ENCODE data around the gene UBE2G2. TPM values are rescaled to one million over a fixed set of nuclear protein-coding genes. Genes with fewer than 3 reads are reported as not detected.

UBE2G2 gene
- total RNA-seq, 4 donors from 2014 or later: 38.4 to 75.1 (median 67.4) TPM

GRCh38 chr21:44732263-44732662, 69.4 kb downstream of the UBE2G2 start:
- Histone ChIP-seq H3K36me3 (no peaks in the 10 kb centered on the region), H3K4me3 (no peak overlapping the region), H3K9me3 (peaks cover 0 to 11% of the 10 kb centered on the region in 2 donors), H3K4me1 (no peaks in the 10 kb centered on the region), H3K27me3 (no peaks in the 10 kb centered on the region), H3K27ac (no peak overlapping the region)
- intact Hi-C loops (cut with DNase I; ENCODE audit: low total_unique reads): no loop called here
- no peak for DNase-seq
- no peak for TF ChIP-seq POLR2A (IDR thresholded peaks at IDR 0.05)
- TF ChIP-seq, protein P1, sequence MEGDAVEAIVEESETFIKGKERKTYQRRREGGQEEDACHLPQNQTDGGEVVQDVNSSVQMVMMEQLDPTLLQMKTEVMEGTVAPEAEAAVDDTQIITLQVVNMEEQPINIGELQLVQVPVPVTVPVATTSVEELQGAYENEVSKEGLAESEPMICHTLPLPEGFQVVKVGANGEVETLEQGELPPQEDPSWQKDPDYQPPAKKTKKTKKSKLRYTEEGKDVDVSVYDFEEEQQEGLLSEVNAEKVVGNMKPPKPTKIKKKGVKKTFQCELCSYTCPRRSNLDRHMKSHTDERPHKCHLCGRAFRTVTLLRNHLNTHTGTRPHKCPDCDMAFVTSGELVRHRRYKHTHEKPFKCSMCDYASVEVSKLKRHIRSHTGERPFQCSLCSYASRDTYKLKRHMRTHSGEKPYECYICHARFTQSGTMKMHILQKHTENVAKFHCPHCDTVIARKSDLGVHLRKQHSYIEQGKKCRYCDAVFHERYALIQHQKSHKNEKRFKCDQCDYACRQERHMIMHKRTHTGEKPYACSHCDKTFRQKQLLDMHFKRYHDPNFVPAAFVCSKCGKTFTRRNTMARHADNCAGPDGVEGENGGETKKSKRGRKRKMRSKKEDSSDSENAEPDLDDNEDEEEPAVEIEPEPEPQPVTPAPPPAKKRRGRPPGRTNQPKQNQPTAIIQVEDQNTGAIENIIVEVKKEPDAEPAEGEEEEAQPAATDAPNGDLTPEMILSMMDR (IDR thresholded peaks at IDR 0.05): no peak

DNA sequence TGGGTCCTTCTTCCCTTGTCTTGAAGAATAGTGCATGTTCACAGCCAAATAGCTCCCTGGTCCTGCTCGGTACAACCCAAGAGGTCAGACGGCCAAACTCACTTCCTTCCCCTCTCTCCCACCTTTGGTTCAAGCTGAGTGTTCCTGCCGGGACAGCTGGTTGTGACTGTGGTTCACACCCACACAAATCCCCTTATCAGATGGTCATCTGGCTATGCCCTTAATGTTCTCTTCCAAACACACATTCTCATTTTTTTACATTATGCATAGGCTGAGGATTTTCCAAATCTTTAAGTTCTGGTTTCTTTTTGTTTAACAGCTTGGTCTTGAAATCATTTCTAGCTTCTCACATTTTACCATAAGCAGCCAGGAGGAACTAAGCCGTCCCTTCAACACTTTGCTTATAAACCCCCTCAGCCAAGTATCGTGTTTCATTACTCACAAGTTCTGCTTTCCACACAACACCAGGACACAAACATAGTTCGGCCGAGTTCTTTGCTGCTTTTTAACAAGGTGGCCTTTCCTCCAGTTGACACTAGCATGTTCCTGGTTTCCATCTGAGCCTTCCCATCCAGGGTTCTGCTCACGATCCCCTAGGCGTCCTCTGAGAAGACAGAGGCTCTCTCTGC, 70.6 kb downstream of the UBE2G2 start:
- H3K27ac ChIP-seq: no peak overlapping the region
- intact Hi-C loops (cut with DNase I; ENCODE audit: low total_unique reads): no loop called here
- no peak for TF ChIP-seq POLR2A (IDR thresholded peaks at IDR 0.05)
- TF ChIP-seq, protein P1 (IDR thresholded peaks at IDR 0.05): no peak
- no peaks in the 10 kb centered on the region for H3K27me3 ChIP-seq
- peaks cover 0 to 2% of the 10 kb centered on the region in 2 donors for H3K9me3 ChIP-seq
- no peak for DNase-seq
- H3K36me3 ChIP-seq: no peaks in the 10 kb centered on the region
- no peak overlapping the region for H3K4me3 ChIP-seq
- no peaks in the 10 kb centered on the region for H3K4me1 ChIP-seq

GRCh38 chr21:44730028-44730395, 71.6 kb downstream of the UBE2G2 start:
- no peaks in the 10 kb centered on the region for H3K27me3 ChIP-seq
- intact Hi-C loops (cut with DNase I; ENCODE audit: low total_unique reads): no loop called here
- no peak overlapping the region for H3K4me3 ChIP-seq
- no peak for DNase-seq
- no peak overlapping the region for H3K27ac ChIP-seq
- no peaks in the 10 kb centered on the region for H3K9me3 ChIP-seq
- no peaks in the 10 kb centered on the region for H3K36me3 ChIP-seq
- no peaks in the 10 kb centered on the region for H3K4me1 ChIP-seq
- TF ChIP-seq, protein P1 (IDR thresholded peaks at IDR 0.05): no peak
- TF ChIP-seq POLR2A (IDR thresholded peaks at IDR 0.05): no peak

DNA sequence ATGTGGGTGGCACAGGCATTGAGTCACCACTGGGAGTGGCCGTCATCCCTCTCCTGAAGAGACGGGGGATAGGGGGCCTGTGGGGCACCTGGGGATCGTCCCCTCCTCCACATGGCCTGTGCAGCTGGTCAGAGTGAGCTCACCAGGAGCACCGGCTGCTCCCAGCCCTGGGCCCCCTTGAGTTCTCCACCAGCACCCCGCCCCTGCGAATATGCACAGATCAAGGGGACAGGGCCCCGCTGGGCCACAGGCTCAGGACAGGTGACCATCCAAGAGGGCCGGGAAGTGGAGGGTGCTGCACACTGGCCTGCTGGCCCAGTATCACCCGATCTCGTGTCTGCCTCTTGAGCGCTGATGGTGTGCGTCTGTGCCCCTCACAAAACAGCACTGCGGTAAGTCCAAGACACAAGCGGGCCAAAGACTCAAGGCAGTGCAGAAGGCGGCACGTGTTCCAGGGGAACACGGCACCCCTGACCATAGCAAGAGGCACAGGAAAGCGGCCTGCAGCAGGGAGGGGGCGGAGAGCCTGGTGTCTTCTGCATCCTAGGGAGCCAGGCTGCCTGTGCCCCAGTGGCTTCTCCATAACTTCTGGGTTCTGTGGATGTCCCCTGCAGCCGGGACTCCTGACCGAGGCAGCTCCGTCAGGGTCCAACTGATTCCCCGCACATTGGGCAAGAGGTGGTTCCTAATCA, 72.1 kb downstream of the UBE2G2 start:
- DNase-seq: no peak
- intact Hi-C loops (cut with DNase I; ENCODE audit: low total_unique reads): no loop called here
- H3K9me3 ChIP-seq: no peaks in the 10 kb centered on the region
- H3K4me3 ChIP-seq: no peak overlapping the region
- no peaks in the 10 kb centered on the region for H3K27me3 ChIP-seq
- TF ChIP-seq, protein P1 (IDR thresholded peaks at IDR 0.05): no peak
- TF ChIP-seq POLR2A (IDR thresholded peaks at IDR 0.05): no peak
- H3K4me1 ChIP-seq: no peaks in the 10 kb centered on the region
- no peak overlapping the region for H3K27ac ChIP-seq
- no peaks in the 10 kb centered on the region for H3K36me3 ChIP-seq

DNA sequence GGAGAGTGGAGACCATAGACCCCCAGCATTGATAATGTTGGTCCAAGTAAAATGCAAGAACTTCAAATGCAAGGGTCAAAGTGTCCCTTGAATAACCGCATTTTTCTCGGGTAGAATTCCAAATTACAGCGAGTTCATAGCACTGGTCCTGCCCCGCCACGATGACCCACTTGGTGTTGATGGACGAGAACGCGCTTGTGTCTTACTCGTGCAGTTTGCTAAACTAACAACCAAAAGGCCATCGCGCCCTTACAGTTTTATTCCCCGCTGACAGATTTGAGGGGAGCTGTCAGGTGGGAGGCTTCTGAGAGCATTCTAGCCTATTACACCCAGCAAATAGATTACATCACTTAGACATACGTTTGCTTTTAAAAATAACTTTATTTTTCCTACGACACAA, 72.9 kb downstream of the UBE2G2 start:
- DNase-seq: no peak
- no peak for TF ChIP-seq POLR2A (IDR thresholded peaks at IDR 0.05)
- intact Hi-C loops (cut with DNase I; ENCODE audit: low total_unique reads): no loop called here
- Histone ChIP-seq H3K4me1 (no peaks in the 10 kb centered on the region), H3K36me3 (no peaks in the 10 kb centered on the region), H3K27me3 (no peaks in the 10 kb centered on the region), H3K27ac (no peak overlapping the region), H3K9me3 (no peaks in the 10 kb centered on the region), H3K4me3 (no peak overlapping the region)
